Suprapubic skin (tissue), 4 donors: Measurements from ENCODE around the gene GRIK3.

ENCODE experiments used
- CTCF ChIP-seq, 2 donors: fragments of 200-600 bp in 1 of 2; fragments of 450-650 bp in 1 of 2; sonication (generic) in 1 of 2; IDR thresholded peaks; one replicate each; pipeline ENCODE4 v1.5.1; 2016 to 2019; ENCODE audit warnings: antibody characterized with exemption in 2 of 2, mild to moderate bottlenecking in 1 of 2, moderate library complexity in 1 of 2
- EP300 ChIP-seq: sonication (generic); formaldehyde crosslinking; IDR thresholded peaks from one replicate; pipeline ENCODE4 v1.6.1; 2017; ENCODE audit warnings: antibody characterized with exemption
- POLR2A ChIP-seq, 2 donors: fragments of 450-650 bp; IDR thresholded peaks; one replicate each; pipeline ENCODE4 v1.6.1; 2017; ENCODE audit warnings: antibody characterized with exemption in 2 of 2, mild to moderate bottlenecking in 2 of 2, moderate library complexity in 2 of 2
- POLR2AphosphoS5 ChIP-seq, 3 donors: sonication (generic); formaldehyde crosslinking; IDR thresholded peaks; one replicate each; pipeline ENCODE4 v1.6.1; 2017; ENCODE audit warnings: antibody characterized with exemption in 3 of 3

DNA sequence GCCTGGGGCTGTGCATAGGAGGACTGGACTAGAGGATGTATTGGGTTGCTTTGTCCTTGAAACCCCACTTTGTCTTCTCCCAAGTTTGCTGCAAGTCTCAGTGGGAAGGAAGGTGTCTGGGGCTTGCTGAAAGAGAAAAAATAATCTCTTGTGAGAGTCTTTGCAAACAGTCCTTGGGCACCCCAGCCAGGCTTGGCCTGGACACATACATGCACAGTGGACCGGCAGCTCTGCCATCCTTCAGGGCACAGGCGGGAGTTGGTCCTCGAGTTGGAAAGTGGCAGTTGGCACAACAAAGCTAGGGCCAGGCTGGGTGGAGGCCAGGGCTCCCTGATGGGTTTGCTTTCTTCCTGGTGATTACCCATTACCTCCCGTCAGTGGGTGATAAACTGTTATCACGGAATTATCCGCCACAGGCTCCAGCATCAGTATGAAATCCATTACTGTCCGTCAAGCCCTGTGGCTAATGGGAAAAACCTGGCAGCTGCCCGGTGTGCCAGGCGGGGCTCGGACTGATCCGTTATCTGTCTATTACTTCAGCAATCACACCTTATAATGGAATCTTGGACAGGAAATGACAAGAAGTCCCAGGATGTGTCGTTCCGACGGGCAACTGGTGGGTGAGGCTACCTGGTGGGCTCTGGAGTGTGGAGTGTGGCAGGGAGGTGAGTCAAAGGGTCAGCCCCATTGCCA is 265.7 kb downstream of the GRIK3 start:
- TF ChIP-seq CTCF (IDR thresholded peaks at IDR 0.05) (no peak), POLR2A (IDR thresholded peaks at IDR 0.05) (no peak), POLR2AphosphoS5 (IDR thresholded peaks at IDR 0.05) (no peak), EP300 (no peak)
